Stimulated activated CD4-positive, alpha-beta T cell treated with anti-CD3 and anti-CD28 coated beads, TNF-alpha, amount 100 ng/mL, for 4 hours (primary cell): ENCODE measurements around the gene CNPY1.

Source experiments
- DNase-seq, 3 experiments: peaks; one replicate each; pipeline ENCODE4 v3.0.0-alpha.2; 2020; ENCODE audit warnings: low read depth in 3 of 3

The CNPY1 gene

DNA sequence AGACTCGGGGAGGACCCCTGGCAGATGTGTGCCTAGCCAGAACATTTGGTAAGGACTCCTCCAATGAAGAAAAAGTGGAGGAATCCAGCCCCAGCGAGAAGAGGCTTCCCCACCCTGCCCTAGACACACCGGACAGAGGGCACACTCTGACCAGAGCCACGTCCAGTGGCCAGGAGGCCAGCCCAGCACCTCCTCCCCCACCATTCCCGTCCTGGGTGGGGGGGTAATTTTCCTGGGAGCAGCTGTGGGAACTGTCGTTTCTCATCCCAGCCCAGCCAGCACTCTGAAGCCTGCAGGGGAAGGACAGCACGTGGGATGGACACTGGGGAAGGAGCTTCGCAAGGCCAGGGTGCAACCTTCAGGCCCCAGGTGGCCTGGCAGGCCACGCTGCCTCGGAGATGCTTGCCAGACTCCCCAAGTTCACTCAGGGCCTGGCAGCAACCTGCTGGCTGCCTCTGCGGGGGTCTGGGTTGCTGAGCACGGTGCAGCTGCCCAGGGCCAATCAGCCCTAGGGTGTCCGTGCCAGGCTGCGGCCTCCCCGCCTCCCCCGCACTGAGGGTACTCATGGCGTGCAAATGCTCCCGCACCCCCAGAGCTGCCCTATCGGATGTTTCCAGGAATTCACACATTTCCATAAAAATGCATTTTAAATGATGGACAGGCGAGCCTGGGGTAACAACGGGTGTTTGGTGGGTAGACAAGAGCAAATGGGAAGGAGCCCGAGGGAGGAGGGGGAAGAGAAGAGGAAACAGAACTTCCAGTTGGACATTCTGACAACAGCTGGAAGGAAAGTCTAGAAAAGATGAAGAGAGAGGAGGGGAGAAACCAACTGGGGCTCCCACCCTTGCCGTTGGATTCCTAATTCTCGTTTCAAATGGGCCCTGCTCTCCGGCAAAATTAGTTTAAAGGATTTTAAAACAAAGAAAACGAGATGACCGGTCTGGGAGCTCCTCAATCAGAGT is 90.3 kb downstream of the CNPY1 start:
- no peak for DNase-seq

DNA sequence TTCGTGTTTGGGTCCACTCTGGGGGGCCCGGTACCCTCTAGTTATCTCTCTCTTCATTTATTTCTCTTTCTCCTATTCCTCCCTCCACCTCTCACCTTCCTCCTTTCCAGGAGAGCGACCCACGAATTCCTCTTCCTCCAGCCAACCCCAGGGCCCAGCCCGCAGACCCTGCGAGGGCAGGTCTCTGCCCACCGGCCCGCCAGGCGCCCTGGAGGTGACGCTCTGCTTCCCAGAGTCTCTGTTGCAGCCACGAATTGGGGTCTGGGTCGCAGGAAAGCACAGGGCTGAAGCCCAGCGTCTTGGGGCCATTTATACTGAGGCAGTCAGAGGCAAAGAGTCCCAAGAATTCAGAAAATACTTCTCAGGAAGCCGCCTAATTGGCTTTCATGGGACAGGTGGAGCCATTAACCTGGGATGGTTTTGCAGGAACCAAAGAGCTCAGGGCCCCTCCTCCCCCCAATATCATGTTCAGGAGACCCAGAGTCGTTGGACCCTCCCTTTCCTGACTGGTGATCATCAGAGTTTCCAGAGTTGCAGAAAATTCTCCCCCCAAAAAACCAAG is 91.1 kb downstream of the CNPY1 start:
- DNase-seq: no peak

DNA sequence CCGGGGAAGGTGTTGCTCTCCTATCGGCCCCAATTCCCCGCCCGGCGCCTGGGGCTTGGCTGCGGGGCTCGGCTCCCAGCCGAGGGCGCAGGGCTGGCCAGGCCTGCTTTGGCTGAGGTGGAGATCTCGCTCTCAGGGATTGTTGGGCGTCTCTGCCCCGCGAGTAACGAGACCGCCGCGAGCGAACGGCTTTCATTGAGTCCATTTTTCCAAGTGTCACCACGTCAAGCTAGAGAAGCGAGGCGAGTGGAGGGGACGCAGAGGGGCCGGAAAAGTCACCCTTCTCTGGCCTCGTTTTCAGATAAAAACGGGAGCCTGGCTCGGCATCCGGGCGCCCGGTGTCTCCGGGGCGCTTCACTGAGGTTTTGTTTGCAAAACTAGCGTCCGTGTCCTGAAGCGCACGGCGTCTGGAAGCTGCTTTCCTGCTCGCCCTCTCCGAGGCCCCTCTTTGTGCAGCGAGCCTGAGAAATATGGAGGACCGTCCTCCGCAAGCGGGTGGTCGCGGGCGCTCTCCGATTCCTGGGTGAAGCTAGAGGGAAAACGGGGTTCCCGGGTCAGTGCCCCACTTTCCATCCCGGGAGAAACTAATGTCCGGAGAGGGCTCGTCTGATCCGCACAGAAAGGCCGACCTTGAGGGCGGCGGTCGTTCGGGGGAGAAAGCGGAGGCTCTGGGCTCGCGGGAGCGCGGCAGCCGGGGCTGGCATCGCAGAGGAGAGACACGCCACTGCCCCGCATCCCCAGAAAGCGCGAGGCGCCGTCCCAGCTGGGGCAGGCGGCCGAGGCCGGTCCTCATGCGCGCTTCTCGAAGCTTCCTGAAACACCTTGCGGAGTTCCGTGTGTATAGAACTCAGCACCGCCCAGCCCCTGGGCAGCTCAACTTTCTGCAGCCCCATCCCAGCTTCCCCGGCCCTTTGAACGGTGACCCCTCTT is 91.9 kb downstream of the CNPY1 start:
- DNase-seq: no peak

DNA sequence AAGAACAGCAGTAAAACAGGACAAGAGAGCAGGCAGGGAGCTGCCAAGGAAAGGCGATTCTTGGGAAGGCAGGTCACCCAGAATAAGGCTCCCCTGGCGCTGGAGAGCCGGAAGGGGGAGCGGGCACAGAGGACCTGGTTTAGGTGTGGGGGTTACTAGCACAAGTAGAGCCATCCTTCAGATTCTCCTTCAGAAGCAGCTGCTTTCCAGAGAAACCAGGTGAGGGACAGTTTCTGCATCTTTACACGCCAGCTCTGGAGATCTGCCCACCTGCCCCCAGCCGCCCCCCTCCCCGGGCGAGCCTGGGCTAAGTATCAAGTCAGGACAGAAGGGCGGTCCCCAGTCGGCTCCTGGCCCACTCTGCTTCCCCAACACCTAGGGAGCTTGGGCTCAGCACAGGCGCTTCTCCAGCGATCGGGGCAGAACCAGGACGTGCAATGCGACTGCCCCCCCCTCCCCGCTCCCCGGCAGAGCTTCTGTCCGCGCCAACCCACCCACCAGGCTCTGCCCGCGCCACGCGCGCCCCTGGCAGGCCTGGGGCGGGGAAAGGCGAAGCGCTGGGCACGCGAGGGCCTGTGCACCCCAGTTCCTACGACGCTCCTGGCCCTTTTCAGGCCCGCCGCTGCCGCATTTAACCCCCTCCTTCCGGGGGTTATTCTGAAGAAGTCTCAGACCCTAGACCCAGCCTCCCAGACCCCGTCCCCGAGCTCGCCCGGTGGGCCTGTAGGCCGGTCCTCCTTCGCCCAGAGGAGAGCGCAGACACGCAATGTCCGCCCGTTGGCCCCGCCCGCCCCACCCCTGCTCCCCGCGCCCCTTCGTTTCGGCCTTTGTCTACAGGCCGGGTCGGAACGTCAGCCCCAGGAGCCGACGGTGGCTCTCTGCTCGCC is 92.8 kb downstream of the CNPY1 start:
- DNase-seq: no peak

DNA sequence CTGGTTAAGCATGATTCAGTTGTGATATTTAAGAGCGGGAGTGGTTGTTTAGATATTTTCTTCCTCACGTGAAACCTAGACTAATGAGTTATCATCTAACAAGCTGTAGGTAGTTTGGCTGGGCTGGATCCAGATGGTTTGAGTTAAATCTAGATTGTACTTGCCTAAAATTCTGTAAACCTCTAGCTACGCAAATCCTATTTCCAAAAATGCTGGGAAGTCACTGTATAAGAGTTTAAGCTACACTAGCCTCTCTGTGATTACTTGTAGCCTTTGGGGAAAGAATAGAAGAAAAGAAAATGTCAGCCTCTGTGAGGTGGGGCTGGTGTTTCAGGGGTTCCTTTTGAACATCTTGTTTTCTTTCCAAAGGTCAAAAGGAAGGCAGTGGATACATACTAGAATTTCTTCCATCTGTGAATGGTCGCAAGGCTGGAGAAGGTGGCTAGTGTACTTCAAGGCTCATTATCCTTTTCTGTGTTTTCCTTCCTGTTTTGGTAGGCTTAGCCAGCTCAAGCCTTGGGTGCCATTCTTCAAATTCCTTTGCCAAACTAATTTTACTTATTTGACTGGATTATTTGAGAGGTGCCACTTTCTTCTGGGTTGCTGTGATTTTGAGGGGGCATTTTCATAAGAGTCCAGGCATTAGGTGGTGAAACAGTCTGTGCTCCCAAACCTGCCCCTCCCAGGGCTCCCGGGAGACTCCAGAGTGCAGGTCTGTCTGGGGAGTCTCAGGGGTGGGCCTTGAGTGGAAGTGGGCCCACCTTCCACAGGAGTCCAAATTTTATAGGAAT is 93.7 kb downstream of the CNPY1 start:
- no peak for DNase-seq

DNA sequence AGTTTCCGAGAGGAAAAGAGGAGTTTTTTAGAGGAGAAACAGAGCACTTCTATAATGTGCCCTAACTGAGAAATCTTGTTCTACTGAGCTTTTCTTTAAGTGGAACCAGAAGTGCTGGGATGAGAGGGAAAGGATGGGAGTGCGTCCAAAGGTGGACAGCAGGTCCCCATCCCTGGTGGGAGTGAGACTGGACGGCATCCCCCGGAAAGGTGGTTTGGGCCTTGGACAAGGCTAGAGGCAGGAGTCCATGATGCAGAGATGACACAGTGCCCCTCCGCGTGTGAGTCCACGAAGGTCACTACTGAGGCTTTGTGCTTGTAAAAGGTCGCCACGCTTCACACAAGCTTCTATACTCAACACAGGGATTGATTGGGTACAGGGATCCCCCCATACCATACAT is 94.5 kb downstream of the CNPY1 start:
- no peak for DNase-seq
